GM12864 (cell line): ENCODE measurements around the gene SETD5.

Experiments
- DNase-seq: peaks from one replicate; pipeline ENCODE4 v3.0.0-alpha.2; 2011; ENCODE audit warnings: low read depth
- H3K4me3 ChIP-seq: 2 replicates; pipeline ENCODE4 v1.5.1; 2011; ENCODE audit warnings: mild to moderate bottlenecking, low read depth, low read length, control low read depth
- CTCF ChIP-seq: IDR thresholded peaks from 2 replicates; pipeline ENCODE4 v1.5.1; 2011; ENCODE audit warnings: low read depth, mild to moderate bottlenecking, moderate library complexity, low read length, control low read depth, inconsistent platforms; ENCODE audit errors: missing control alignments

SETD5 gene

DNA sequence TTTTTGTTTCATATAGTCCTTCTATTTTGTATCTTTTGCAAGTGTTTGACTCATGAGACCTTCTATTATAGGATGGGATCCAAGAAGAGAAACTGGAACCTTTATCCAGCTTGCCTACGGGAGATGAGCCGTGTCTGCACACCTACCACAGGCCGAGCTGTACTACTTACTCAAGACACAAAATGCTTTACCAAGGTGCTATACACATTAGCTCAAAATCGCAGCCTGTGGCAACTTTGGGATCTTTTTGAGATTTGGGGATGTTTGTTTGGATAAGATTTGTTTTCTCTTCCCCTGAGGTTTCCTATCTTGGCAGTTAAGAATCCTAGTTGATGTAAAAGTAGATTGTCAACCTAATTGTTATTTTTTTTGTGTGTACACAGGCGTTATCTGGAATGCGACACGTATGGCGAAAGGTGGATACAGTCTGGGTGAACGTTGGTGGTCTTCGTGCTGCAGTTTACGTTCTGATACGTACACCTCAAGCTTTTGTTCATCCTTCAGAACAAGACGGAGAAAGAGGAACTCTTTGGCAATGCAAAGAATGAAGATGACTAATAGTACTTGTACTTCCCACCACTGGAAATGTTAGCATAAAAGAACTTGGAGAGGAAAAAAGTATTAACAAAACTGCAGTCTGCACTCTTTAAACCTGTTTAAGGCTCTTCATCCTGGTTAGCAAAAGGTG is 13.1 kb upstream of the SETD5 start:
- H3K4me3 ChIP-seq: no peak overlapping the region
- no peak for TF ChIP-seq CTCF
- no peak for DNase-seq

DNA sequence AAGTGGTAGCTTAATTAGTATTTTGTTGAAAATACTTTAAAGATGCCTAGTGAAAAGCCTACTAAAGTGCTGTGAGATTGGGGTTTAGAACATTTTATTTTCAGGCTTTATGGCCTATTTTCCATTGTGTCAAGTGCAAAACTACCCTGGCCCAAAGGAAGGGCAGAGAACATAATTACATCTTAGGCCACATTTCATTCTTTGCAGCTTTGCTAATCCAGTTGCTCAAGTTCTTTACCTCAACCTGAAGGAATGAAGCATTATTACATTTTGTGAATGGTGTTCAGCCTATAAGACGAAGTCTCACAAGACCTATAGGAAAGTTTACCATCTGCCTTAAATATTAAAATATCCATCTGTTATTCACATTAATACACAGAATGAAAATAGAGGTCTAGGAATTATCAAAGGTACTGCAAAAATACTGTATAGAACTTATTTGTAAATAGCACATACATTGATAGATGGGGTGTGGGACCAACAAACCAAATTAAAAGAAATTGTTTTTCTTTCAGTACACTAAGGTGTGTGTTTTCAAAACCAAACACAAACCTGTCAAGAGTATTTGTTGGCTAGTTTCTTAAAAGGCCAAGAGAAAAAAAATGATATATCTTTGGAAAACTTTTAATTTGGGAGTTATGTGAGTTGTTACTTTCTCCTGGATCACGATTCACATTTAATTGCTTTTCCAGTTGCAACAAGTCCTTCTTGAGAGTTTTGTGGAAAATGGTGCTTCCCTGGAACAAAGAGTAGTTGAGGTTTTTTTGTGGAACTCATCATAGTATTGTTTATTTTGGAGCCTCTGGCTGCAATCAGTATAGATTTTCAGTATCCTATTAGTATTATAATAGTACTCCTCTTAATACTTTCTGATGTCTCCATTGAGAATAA is 12.0 kb upstream of the SETD5 start:
- DNase-seq: no peak
- TF ChIP-seq CTCF: no peak
- H3K4me3 ChIP-seq: no peak overlapping the region

GRCh38 chr3:9386078-9386459 is 11.3 kb upstream of the SETD5 start:
- TF ChIP-seq CTCF: no peak
- H3K4me3 ChIP-seq: no peak overlapping the region

GRCh38 chr3:9386501-9387321 is 10.7 kb upstream of the SETD5 start:
- no peak for TF ChIP-seq CTCF
- no peak for DNase-seq
- no peak overlapping the region for H3K4me3 ChIP-seq

More at GRCh38 chr3:9386078-9386459, 11.3 kb upstream of the SETD5 start:
- DNase-seq: no peak

DNA sequence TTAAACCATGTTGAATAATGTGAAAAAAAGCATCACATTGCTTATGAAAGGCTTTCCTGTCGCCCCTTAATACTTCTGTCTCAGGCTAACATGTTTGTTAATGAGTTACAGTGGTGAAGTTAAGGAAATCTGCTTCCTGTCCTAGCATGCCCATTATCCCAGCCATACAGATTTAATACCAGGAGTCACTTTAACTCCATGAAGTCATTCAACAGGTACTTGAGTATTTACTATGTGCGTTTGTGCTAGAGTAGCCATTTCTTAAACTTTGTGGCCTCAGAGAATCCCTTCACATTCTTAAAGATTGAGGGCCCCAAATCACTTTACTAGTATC is 10.1 kb upstream of the SETD5 start:
- H3K4me3 ChIP-seq: no peak overlapping the region
- TF ChIP-seq CTCF: no peak
- no peak for DNase-seq

DNA sequence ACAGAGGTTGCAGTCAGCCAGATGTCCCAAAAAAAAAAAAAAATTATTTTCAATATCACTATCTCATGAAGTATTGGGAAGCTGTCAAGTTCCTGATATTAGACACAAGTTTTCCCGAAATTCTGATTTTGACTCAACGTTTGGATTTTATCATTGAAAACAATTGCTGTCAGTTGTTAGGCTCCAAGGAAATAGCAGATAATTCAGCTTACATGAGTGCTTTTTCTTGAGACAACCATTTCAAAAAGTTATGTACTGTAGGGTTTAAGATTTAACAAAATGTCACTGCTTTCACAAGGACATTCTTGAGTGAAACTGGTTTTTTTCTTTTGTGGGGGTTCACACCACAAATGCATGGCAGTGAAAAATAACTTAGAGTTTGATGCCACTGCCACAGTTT is 9.3 kb upstream of the SETD5 start:
- no peak for TF ChIP-seq CTCF
- DNase-seq: no peak

More for the DNA sequence above, 9.3 kb upstream of the SETD5 start:
- H3K4me3 ChIP-seq: no peak overlapping the region
